Endothelial cell of umbilical vein (primary cell): ENCODE results near the gene KRT78. TPM values are rescaled to one million over a fixed set of nuclear protein-coding genes. Genes with fewer than 3 reads are reported as not detected.

Experiments
- BruUV-seq: library from RNA; stranded (reverse); fragments of 400-500 nt; replicated peaks from 2 replicates; lab custom pipeline; 2021; lab: Mats Ljungman, UMichigan
- CTCF ChIA-PET: fragments of 300-600, 350-600 bp; sonication (Branson Sonifier 250); formaldehyde crosslinking; loops from one replicate; lab custom pipeline; 2021; ENCODE audit warnings: antibody characterized with exemption, inconsistent platforms; lab: Charles Lee
- POLR2A ChIA-PET: fragments of 300-600, 350-600 bp; sonication (Branson Sonifier 250); formaldehyde crosslinking; loops from one replicate; lab custom pipeline; 2021; ENCODE audit warnings: antibody characterized with exemption, inconsistent platforms; lab: Charles Lee
- DNase-seq: peaks from one replicate; pipeline ENCODE4 v3.0.0-alpha.2; 2011; ENCODE audit warnings: low read depth, low spot score
- FAIRE-seq: peaks from 2 replicates; lab custom pipeline; 2011; peaks lifted over from hg19 to GRCh38; lab: Jason Lieb, UNC
- H2AFZ ChIP-seq: 2 replicates; pipeline ENCODE4 v1.6.0; 2012; ENCODE audit warnings: low read depth, low read length, control low read depth, inconsistent platforms
- H3K27ac ChIP-seq: 2 replicates; pipeline ENCODE4 v1.5.1; 2011; ENCODE audit warnings: low read depth, mild to moderate bottlenecking, control low read depth, low read length, moderate library complexity; ENCODE audit not compliant: insufficient read depth
- H3K27me3 ChIP-seq, 2 experiments: 2 replicates each; pipeline versions ENCODE4 v1.6.0 to v1.6.1; 2011; ENCODE audit warnings: low read length in 2 of 2, mixed read lengths in 1 of 2; ENCODE audit not compliant: control insufficient read depth in 2 of 2, insufficient read depth in 2 of 2
- H3K36me3 ChIP-seq, 2 experiments: 2 replicates in 1 of 2; 3 replicates in 1 of 2; pipeline ENCODE4 v1.5.1; 2011; ENCODE audit warnings: low read length in 2 of 2, mild to moderate bottlenecking in 1 of 2, moderate library complexity in 1 of 2; ENCODE audit not compliant: control insufficient read depth in 2 of 2, insufficient read depth in 2 of 2; ENCODE audit errors: extremely low read depth in 1 of 2
- H3K4me1 ChIP-seq: 3 replicates; pipeline ENCODE4 v1.5.1; 2011; ENCODE audit warnings: mild to moderate bottlenecking, low read length; ENCODE audit not compliant: control insufficient read depth, insufficient read depth; ENCODE audit errors: extremely low read depth
- H3K4me2 ChIP-seq: 2 replicates; pipeline ENCODE4 v1.6.1; 2011; ENCODE audit warnings: low read length, control low read depth, mixed read lengths; ENCODE audit not compliant: insufficient read depth
- H3K4me3 ChIP-seq, 3 experiments: fragments of 200-600 bp in 1 of 3; sonication (generic), shearing (Covaris generic) in 1 of 3; replicated peaks in 1 of 3; 2 replicates each; pipeline ENCODE4 v1.5.1; 2011 to 2016; ENCODE audit warnings: control low read depth in 3 of 3, low read length in 3 of 3, mild to moderate bottlenecking in 2 of 3, inconsistent platforms in 1 of 3, low read depth in 1 of 3, moderate library complexity in 1 of 3; ENCODE audit not compliant: insufficient read depth in 1 of 3
- H3K79me2 ChIP-seq: 2 replicates; pipeline ENCODE4 v1.6.0; 2012; ENCODE audit warnings: low read length, inconsistent platforms; ENCODE audit not compliant: control insufficient read depth, insufficient read depth
- H3K9ac ChIP-seq: replicated peaks from 2 replicates; pipeline ENCODE3; 2011; ENCODE audit warnings: low read length, control low read depth; ENCODE audit not compliant: insufficient read depth; ENCODE audit errors: extremely low read depth
- H3K9me1 ChIP-seq: replicated peaks from 3 replicates; pipeline ENCODE4 v1.6.0; 2011; ENCODE audit warnings: mild to moderate bottlenecking, low read length; ENCODE audit not compliant: control insufficient read depth, insufficient read depth; ENCODE audit errors: extremely low read depth
- H3K9me3 ChIP-seq: replicated peaks from 2 replicates; pipeline ENCODE4 v1.5.1; 2012; ENCODE audit warnings: low read length, inconsistent platforms; ENCODE audit not compliant: control insufficient read depth, insufficient read depth
- H4K20me1 ChIP-seq: replicated peaks from 2 replicates; pipeline ENCODE3; 2011; ENCODE audit warnings: mild to moderate bottlenecking, low read length; ENCODE audit not compliant: control insufficient read depth, insufficient read depth; ENCODE audit errors: extremely low read depth
- EZH2 ChIP-seq: IDR thresholded peaks from 2 replicates; pipeline ENCODE4 v1.6.1; 2012; ENCODE audit warnings: borderline replicate concordance, low read depth, mild to moderate bottlenecking, moderate library complexity, low read length, inconsistent platforms; ENCODE audit not compliant: severe bottlenecking
- FOS ChIP-seq: IDR thresholded peaks from 2 replicates; pipeline ENCODE4 v1.6.1; 2011; ENCODE audit warnings: mild to moderate bottlenecking, low read length, moderate library complexity, borderline replicate concordance; ENCODE audit not compliant: insufficient read depth
- GATA2 ChIP-seq: IDR thresholded peaks from 2 replicates; pipeline ENCODE4 v1.7.0; 2011; ENCODE audit warnings: low read depth, mild to moderate bottlenecking, moderate library complexity, mixed read lengths, low read length; ENCODE audit not compliant: insufficient read length, insufficient read depth
- JUN ChIP-seq: IDR thresholded peaks from 2 replicates; pipeline ENCODE4 v1.6.1; 2011; ENCODE audit warnings: borderline replicate concordance, low read depth; ENCODE audit not compliant: insufficient read length, insufficient read depth
- MYC ChIP-seq: IDR thresholded peaks from one replicate; pipeline ENCODE4 v1.6.1; 2011; ENCODE audit warnings: mild to moderate bottlenecking, low read depth, low read length
- POLR2A ChIP-seq: IDR thresholded peaks from 2 replicates; pipeline ENCODE4 v1.6.1; 2012; ENCODE audit warnings: low read depth, mild to moderate bottlenecking, control low read depth, low read length
- POLR2AphosphoS5 ChIP-seq: IDR thresholded peaks from 2 replicates; pipeline ENCODE4 v1.6.1; 2012; ENCODE audit warnings: low read depth, mild to moderate bottlenecking, control low read depth, low read length, moderate library complexity; ENCODE audit not compliant: insufficient read depth
- dilution Hi-C: fragments of 300-500 bp; cut with MboI; formaldehyde crosslinking; loops from one replicate; pipeline ENCODE4 v1.15.0; 2019; ENCODE audit warnings: low sequenced_read_pairs; ENCODE audit not compliant: extremely low pct_ligation_motif_present
- intact Hi-C: fragments of 100-400 bp; cut with micrococcal nuclease; formaldehyde crosslinking; loops from one replicate; pipeline ENCODE4 v1.10.0; 2022
- polyA plus RNA-seq, 4 experiments: library from polyadenylated mRNA; depleted of rRNA in 3 of 4; stranded (reverse) in 3 of 4; unstranded in 1 of 4; fragments of >200 nt; gene quantifications; 2 replicates each; pipeline versions ENCODE4 v1.2.1 to v1.2.3, GENCODE V29; 2011 to 2012; ENCODE audit warnings: missing spikeins in 1 of 4
- total RNA-seq: library from RNA; stranded (reverse); gene quantifications from 2 replicates; pipeline ENCODE4 v1.2.3, GENCODE V29; 2021
- TF ChIP-seq, protein P1 (sequence below), 2 donors: IDR thresholded peaks; 1 replicate in 1 of 2; 2 replicates in 1 of 2; pipeline ENCODE4 v1.5.1; 2011; ENCODE audit warnings: low read length in 2 of 2, mild to moderate bottlenecking in 2 of 2, moderate library complexity in 2 of 2, control low read depth in 1 of 2, inconsistent platforms in 1 of 2, low read depth in 1 of 2; ENCODE audit not compliant: insufficient read depth in 1 of 2; ENCODE audit errors: extremely low read depth in 1 of 2
- TF ChIP-seq, protein P2 (sequence below): IDR thresholded peaks from 2 replicates; pipeline ENCODE4 v1.6.1; 2011; ENCODE audit not compliant: insufficient read depth, insufficient read length

KRT78 gene
- total and polyA plus RNA-seq, 2 donors (not counting 3 experiments of a cell fraction or from before 2014, with no cell fraction given), result not detected

DNA sequence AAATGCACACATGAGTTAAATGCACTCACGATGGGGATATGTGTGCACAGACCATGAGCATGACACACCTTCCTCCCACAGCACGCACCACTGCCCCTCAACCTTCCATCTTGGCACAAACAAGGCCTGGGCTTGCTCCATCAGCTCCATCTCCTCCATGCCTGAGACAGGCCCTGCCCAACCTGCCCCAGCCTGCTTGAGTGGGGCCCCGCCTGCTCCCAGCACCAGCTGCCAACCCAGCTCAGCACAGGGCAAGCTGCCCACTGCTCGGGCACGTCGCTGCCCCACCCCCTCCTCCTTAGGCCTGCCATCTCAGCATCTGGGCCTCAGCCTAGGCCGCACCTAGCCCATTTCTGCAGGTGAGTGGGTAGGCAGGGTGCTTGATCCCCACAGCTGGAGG lies 27.6 kb upstream of the KRT78 start:
- dilution Hi-C loops, result loop anchor here (25.0 kb wide), 1 partner anchor 111 kb away; no protein-coding TSS in a partner anchor
- BruUV-seq, result no TSS peak

DNA sequence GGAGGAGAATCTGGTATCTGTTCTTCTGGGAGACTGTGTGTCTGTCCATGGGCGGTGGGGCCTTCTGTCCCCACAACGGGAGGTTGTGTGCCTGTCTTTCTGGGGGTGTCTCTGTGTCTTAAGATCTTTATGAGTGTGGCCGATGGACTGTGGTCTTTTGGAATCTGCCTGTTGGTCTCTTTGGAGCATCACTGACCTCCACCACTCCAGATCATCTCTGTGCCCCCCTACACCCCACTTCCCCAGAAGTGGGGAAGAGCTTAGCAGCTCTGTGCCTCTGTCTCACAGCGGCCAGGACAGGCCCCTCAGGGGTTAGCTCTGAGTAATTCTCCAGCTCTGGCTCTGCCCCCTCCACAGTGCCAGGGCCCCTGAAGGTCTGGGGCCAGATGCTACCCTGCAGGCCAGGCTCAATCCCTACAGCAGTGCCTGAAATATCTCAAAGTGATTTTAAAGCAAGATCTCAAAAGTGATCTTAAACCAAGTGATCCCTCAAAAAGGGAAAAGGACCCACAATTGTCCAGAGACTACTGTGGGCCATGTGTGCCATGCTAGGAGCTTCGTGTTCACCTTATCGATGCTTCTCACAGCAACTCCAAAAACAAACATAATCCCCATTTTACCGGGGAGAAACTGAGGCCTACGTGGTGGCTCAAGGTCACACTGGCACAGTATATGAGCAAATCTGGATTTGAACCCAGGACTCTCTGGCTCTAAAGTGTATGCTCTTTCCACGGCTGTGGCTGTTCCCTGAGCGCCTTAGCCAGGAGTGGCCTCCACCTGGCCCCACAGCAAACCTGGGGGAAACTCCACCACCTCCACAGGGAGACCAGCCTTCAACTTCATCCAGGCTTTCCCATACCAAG lies 26.0 kb upstream of the KRT78 start:
- peak overlapping the region in 2 of 3 experiments; percentile 10 to 38 for H3K4me3 ChIP-seq
- H2AFZ ChIP-seq, result peak overlapping the region; percentile 90
- no peak for FAIRE-seq
- peaks cover 12% of the 10 kb centered on the region for H3K4me1 ChIP-seq
- dilution Hi-C loops, result loop anchor here (25.0 kb wide), 1 partner anchor 112 kb away; no protein-coding TSS in a partner anchor
- H3K9me1 ChIP-seq, result no peaks in the 10 kb centered on the region
- H3K27ac ChIP-seq, result peak overlapping the region; percentile 56
- peak overlapping the region; percentile 60 for H3K4me2 ChIP-seq
- no peaks in the 10 kb centered on the region for H4K20me1 ChIP-seq
- H3K9me3 ChIP-seq, result no peaks in the 10 kb centered on the region
- DNase-seq, result no peak
- TF ChIP-seq POLR2AphosphoS5, result no peak
- TF ChIP-seq, protein P1, sequence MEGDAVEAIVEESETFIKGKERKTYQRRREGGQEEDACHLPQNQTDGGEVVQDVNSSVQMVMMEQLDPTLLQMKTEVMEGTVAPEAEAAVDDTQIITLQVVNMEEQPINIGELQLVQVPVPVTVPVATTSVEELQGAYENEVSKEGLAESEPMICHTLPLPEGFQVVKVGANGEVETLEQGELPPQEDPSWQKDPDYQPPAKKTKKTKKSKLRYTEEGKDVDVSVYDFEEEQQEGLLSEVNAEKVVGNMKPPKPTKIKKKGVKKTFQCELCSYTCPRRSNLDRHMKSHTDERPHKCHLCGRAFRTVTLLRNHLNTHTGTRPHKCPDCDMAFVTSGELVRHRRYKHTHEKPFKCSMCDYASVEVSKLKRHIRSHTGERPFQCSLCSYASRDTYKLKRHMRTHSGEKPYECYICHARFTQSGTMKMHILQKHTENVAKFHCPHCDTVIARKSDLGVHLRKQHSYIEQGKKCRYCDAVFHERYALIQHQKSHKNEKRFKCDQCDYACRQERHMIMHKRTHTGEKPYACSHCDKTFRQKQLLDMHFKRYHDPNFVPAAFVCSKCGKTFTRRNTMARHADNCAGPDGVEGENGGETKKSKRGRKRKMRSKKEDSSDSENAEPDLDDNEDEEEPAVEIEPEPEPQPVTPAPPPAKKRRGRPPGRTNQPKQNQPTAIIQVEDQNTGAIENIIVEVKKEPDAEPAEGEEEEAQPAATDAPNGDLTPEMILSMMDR (IDR thresholded peaks at IDR 0.05; ENCODE audit: extremely low read depth in 1 of 2, insufficient read depth in 1 of 2, low read depth in 1 of 2, low read length in 2 of 2), result no peak
- TF ChIP-seq JUN, result no peak
- no peak for TF ChIP-seq MYC
- no peak for TF ChIP-seq EZH2
- TF ChIP-seq FOS, result no peak
- TF ChIP-seq, protein P2, sequence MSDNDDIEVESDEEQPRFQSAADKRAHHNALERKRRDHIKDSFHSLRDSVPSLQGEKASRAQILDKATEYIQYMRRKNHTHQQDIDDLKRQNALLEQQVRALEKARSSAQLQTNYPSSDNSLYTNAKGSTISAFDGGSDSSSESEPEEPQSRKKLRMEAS, result no peak
- TF ChIP-seq GATA2, result no peak
- no peak for TF ChIP-seq POLR2A
- TSS peak; percentile 98 for BruUV-seq
- ChIA-PET CTCF (interaction anchor here (0.7 to 7.8 kb wide), 10 partner anchors 9 to 718 kb away, joined by 3 to 120 read pairs (median 5); no protein-coding TSS in a partner anchor), POLR2A (no interaction called here)
- H3K9ac ChIP-seq, result peak overlapping the region; percentile 68
- H3K36me3 ChIP-seq, result no peaks in the 10 kb centered on the region
- intact Hi-C loops, result loop anchor here (5.0 to 10.0 kb wide), 2 partner anchors 483 to 660 kb away; no protein-coding TSS in a partner anchor
- H3K79me2 ChIP-seq, result no peaks in the 10 kb centered on the region
- H3K27me3 ChIP-seq, result no peaks in the 10 kb centered on the region

More for the DNA sequence above, 27.6 kb upstream of the KRT78 start:
- Histone ChIP-seq H3K27ac (no peak overlapping the region), H3K79me2 (no peaks in the 10 kb centered on the region), H3K4me1 (peaks cover 12% of the 10 kb centered on the region), H3K9me3 (no peaks in the 10 kb centered on the region), H3K4me2 (no peak overlapping the region), H4K20me1 (no peaks in the 10 kb centered on the region), H3K9me1 (no peaks in the 10 kb centered on the region), H3K4me3 (no peak overlapping the region), H3K9ac (no peak overlapping the region), H3K27me3 (no peaks in the 10 kb centered on the region), H2AFZ (no peak overlapping the region), H3K36me3 (no peaks in the 10 kb centered on the region)
- FAIRE-seq (no peak), DNase-seq (no peak)
- CTCF ChIA-PET, result interaction anchor here (1.1 to 3.5 kb wide), 3 partner anchors 9 to 504 kb away, joined by 3 to 23 read pairs (median 6); no protein-coding TSS in a partner anchor
- TF ChIP-seq POLR2A (no peak), EZH2 (no peak), GATA2 (no peak)
- POLR2A ChIA-PET, result no interaction called here
- intact Hi-C loops, result loop anchor here (10.0 kb wide), 1 partner anchor 662 kb away; no protein-coding TSS in a partner anchor
